ENCODE data around the gene FHAD1.
"Not testable (repeated sequence)": the region's sequence is repeated elsewhere in the genome, so short reads cannot be mapped to it uniquely, and the experiment has no call there.

The FHAD1 gene

GRCh38 chr1:15277933-15278332 is 30.9 kb downstream of the FHAD1 start:
- DNase-seq, result no peak

DNA sequence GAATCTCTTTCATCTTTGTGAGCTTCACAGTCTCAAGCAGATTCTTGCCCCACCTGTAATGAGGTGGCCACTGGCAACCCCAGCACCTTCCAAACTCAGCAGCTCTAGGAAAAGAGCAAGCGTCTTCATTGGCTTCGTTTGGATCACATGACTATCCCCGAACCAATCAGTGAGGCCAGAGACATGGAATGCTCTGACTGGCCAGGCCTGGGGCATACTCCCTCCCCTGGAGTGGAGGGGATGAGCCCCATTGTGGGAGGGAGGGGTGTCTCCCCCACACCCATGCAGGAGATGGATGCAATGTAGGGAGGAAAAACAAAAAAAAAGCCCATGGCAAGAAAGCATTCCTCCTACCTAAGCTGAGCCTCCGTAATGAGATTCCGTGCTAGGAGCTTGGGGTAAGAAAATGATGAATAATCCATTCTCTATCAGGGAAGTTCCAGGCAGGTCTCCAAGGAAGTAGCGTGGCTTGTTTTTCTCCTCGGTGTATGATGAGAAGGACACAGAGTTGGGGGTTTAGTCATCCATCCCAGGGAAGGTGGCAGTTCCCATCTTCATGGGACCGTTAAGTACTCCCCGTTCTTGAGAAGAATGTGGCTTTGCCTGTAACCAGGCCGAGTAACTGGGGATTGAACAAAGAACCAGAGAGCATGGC is 32.7 kb downstream of the FHAD1 start:
- DNase-seq, result no peak

GRCh38 chr1:15280416-15280815 is 33.4 kb downstream of the FHAD1 start:
- DNase-seq, result no peak

DNA sequence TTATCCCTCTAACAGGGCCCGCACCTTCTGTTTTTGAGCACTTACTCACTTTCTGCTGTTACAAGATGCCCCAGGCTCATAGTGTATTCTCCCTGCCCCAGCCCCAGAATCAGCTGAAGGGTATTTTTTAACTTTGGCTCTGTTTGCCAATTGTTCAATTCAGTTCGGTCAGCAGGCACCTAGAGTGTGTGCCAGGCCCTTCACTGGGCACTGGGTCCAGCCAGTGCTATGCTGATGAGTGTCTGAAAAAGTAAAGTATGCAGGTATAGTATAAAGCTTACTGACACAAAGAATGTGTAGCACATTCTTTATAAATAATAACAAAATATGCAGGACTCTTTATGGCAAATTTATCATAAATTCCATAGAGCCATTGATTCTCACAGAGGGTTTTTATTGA is 35.0 kb downstream of the FHAD1 start:
- no peak for DNase-seq

GRCh38 chr1:15282810-15283474 is 35.9 kb downstream of the FHAD1 start:
- DNase-seq, result no peak

DNA sequence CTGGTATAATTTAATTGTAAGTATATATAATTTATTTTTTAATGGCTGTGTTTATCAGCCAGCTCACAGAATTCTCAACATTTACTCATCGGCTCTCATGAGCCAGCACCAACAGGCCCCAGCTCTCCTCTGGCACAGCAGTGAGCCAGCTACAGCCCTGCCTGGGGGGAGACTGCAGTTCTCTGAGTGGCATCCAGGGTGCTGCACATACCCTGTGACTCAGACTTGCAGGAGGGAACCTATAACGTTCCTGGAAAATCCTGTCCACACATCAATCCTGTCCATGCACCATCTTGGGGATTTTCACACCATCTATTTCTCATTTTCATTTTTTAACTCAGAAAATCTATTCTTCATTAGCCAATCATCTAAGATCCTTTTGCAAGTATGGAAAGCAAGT is 36.5 kb downstream of the FHAD1 start:
- DNase-seq, result no peak

GRCh38 chr1:15286452-15286851 is 39.4 kb downstream of the FHAD1 start:
- no peak for DNase-seq

DNA sequence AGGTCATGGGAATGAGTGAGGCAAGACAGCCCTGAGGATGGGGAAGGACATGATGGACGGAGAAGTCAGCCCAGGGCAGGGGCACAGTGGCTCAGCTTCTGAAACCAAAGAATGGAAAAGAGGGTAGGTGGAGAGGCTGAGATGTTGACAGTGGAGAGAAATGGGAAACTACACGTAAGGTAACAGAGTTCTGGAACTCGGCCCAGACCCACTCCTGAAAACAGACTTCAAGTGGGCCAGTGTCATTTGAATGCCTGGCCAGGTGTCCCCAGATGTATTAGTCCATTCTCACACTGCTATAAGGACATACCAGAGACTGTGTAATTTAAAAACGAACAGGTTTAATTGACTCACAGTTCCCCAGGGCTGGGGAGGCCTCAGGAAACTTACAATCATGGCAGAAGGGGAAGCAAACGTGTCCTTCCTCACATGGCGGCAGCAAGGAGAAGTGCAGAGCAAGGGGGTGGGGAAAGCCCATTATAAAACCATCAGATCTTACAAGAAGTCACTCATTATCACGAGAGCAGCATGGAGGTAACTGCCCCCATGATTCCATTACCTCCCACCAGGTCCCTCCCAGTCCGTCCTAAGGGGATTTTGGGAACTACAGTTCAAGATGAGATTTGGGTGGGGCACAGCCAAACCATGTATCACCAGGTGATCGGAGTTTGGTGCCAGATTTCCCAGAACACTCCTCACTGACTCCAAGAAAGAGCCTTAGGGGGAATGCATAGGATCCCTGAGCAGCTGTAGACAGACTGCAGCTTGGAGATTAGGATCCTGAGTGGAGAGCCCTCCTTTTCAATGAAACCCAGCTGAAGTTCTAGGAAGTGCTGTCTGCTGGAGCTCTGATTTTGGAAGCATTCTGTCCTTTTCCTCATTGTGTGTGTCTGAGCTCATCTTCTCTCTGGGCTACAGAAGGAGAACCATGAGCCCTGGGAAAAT is 40.3 kb downstream of the FHAD1 start:
- no peak for DNase-seq

- no peak for DNase-seq
Measured at GRCh38 chr1:15288173-15288926, 41.3 kb downstream of the FHAD1 start.

- no peak for DNase-seq
Measured at GRCh38 chr1:15289251-15289651, 42.2 kb downstream of the FHAD1 start.

DNA sequence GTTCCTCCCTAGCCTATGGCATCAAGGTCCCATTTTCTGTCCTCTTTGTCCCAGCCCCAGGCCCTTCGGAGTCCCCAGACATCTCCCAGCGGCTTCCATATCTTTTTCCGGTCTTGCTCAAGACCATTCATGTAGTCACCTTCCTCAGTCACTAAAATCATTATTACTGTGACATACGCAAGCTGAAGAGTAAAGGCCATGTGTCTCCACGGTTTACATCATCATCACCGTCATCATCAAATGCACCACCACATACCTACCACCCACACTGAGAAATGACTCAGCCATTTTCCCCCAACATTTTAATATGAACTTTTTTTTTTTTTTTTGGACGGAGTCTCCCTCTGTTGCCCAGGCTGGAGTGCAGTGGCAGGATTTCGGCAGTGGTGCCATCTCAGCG is 43.4 kb downstream of the FHAD1 start:
- DNase-seq, result peak; percentile 6

- DNase-seq, result no peak
Measured at GRCh38 chr1:15295696-15296095, 48.7 kb downstream of the FHAD1 start.

DNA sequence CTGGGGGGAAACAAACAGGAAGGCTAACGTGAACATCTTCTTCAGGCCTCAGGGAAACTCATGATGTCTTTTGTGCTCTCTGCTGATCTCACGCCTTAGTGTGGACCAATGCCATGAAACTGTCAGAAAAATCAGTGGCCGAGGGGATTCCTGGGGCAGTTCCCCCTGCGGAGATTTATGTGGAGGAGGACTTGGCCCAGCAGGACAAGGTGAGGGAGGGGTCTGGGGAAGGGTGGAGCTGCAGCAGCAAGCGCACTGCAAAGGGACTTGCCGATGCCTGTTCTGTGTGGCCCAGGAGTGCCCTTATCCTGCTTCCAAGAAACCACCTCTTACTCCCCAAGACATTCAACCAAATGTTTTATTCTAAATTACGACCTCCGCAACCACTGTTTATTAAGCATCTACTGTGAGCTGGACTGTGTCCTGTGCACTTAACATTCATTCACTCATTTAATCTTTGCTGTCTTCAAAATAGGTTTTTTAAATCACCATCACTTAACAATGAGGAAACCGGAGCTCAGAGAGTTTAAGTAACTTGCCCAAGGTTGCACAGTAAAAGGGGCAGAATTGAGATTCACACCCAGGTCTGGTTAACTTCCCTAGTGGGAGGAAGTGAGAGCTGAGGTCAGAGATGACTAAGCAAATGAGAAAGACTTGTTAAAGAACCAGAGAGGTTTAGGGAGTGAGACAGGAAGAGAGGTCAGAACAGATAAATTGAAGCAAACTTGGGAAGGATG is 49.7 kb downstream of the FHAD1 start:
- no peak for DNase-seq

DNA sequence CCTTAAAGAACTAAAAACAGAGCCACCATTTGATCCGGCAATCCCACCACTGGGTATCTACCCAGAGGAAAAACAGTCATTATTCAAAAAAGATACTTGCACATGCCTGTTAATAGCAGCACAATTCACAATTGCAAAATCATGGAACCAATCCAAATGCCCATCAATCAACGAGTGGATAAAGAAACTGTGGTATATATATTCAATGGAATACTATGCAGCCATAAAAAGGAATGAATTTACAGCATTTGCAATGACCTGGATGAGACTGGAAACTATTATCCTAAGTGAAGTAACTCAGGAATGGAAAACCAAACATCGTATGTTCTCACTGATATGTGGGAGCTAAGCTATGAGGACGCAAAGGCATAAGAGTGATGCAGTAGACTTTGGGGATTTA is 51.0 kb downstream of the FHAD1 start:
- DNase-seq, result not testable (repeated sequence)

DNA sequence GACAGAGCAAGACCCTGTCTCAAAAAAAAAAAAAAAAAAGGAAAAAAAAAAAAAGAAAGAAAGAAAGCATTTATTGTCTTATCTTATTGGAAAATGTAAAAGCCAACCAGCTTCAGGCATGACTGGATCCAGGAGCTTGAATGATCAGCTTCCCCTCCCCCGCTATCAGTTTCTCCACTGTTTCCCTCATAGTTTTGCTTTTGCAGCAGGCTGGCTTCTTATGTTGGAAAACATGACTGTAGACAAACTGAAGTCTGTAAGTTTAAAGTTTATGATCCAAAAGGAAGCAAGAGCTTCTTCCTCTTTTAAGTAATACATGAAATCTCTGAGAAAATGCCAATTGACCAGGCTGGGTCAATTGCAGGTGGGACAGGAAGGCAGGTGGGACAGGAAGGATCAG is 52.2 kb downstream of the FHAD1 start:
- DNase-seq, result no peak

- DNase-seq, result no peak
Measured at GRCh38 chr1:15299806-15300205, 52.8 kb downstream of the FHAD1 start.

GRCh38 chr1:15303935-15304334 is 56.9 kb downstream of the FHAD1 start:
- no peak for DNase-seq

DNA sequence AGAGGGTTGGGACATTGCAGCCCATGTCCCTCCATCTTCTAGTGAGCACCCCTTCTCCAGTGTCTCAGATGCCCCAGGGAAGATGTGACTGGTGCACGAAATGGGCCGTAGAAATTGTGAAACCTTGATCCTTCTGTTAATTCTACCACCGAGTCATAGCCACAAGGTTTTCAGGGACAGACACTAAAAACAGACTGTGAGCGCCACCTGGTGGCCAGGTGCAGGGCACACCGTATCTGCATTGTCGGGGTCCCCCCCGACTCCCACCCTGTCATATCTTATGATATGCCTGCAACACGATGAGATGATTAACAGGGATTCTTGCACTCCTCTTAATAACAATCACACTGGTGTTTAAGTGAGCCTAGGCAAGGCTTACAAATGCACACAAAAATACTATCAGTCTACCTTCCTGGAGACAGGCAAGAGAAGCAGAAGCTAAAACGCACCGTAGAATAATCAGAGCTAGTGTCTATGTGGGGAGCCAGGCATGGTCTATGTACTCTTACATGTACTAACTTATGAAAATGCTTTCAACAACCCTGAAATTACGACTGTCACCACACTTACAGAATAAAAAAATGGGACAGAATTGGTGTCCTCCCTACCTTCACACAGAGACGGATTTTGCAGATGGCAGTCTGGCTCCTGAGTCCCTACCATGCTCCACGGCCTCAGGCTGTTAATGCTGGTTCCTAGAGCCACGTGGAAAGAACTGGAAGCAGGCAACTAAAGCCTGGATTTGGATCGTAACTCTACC is 57.9 kb downstream of the FHAD1 start:
- peak; percentile 64 for DNase-seq

- DNase-seq, result no peak
Measured at GRCh38 chr1:15305468-15305770, 58.4 kb downstream of the FHAD1 start.

DNA sequence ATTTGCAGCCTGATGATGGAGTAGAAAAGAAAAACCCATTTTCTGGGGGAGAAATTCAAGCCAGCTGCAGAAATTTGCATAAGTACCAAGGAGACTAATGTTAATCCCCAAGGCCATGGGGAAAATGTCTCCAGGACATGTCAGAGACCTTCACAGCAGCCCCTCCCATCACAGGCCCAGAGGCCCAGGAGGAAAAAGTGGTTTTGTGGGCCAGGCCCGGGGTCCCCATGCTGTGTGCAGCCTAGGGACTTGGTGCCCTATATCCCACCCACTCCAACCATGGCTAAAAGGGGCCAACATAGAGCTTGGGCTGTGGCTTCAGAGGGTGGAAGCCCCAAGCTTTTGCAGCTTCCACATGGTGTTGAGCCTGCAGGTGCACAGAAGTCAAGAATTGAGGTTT is 59.3 kb downstream of the FHAD1 start:
- not testable (repeated sequence) for DNase-seq

- no peak for DNase-seq
Measured at GRCh38 chr1:15308135-15308534, 61.1 kb downstream of the FHAD1 start.

DNA sequence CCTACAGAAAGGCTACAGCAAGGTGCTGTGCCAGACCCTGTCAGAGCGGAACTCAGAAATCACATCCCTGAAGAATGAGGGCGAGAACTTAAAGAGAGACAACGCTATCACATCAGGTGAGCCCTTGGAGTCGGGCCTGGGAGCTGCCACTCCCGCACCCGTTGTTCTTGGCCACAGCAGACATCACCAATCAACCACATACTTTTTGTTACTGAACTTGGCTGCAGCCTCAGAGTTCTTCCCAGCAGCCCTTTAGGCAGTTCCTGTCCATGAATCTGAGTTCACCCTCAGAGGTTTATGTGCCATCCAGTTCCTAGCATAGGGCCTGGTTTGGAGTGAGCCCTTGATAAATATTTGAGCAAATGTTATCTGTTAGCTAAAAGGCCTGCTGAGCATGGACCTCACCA is 61.6 kb downstream of the FHAD1 start:
- no peak for DNase-seq

Measured in activated T-cell treated with anti-CD3 and anti-CD28 coated beads for 4 hours (primary cell).